ENCODE measurements around the gene SIK2.
"Not testable (repeated sequence)": the region's sequence is repeated elsewhere in the genome, so short reads cannot be mapped to it uniquely, and the experiment has no call there.

SIK2 gene

GRCh38 chr11:111631024-111631665 is 28.9 kb downstream of the SIK2 start:
- DNase-seq = no peak

GRCh38 chr11:111631666-111632039 is 29.4 kb downstream of the SIK2 start:
- no peak for DNase-seq

- no peak for DNase-seq
Measured at GRCh38 chr11:111632516-111633220, 30.4 kb downstream of the SIK2 start.

GRCh38 chr11:111633248-111633647 is 31.0 kb downstream of the SIK2 start:
- DNase-seq = no peak

GRCh38 chr11:111633756-111634362 is 31.6 kb downstream of the SIK2 start:
- DNase-seq = no peak

GRCh38 chr11:111634981-111635705 is 32.9 kb downstream of the SIK2 start:
- DNase-seq = no peak

- no peak for DNase-seq
Measured at GRCh38 chr11:111635706-111636045, 33.4 kb downstream of the SIK2 start.

- no peak for DNase-seq
Measured at GRCh38 chr11:111637885-111638284, 35.6 kb downstream of the SIK2 start.

- no peak for DNase-seq
Measured at GRCh38 chr11:111639226-111639925, 37.1 kb downstream of the SIK2 start.

- DNase-seq = no peak
Measured at GRCh38 chr11:111641339-111642015, 39.2 kb downstream of the SIK2 start.

- DNase-seq = no peak
Measured at GRCh38 chr11:111642542-111642941, 40.3 kb downstream of the SIK2 start.

- no peak for DNase-seq
Measured at GRCh38 chr11:111644922-111645321, 42.7 kb downstream of the SIK2 start.

GRCh38 chr11:111645657-111646316 is 43.5 kb downstream of the SIK2 start:
- no peak for DNase-seq

- DNase-seq = not testable (repeated sequence)
Measured at GRCh38 chr11:111651336-111651735, 49.1 kb downstream of the SIK2 start.

- no peak for DNase-seq
Measured at GRCh38 chr11:111652184-111652583, 49.9 kb downstream of the SIK2 start.

GRCh38 chr11:111654601-111655000 is 52.4 kb downstream of the SIK2 start:
- DNase-seq = no peak

- DNase-seq = no peak
Measured at GRCh38 chr11:111655924-111656323, 53.7 kb downstream of the SIK2 start.

- DNase-seq = not testable (repeated sequence)
Measured at GRCh38 chr11:111657905-111658304, 55.7 kb downstream of the SIK2 start.

GRCh38 chr11:111658493-111658892 is 56.2 kb downstream of the SIK2 start:
- not testable (repeated sequence) for DNase-seq

GRCh38 chr11:111659201-111660115 is 57.2 kb downstream of the SIK2 start:
- DNase-seq = no peak

GRCh38 chr11:111660822-111661221 is 58.6 kb downstream of the SIK2 start:
- DNase-seq = no peak

All from activated CD4-positive, alpha-beta T cell treated with anti-CD3 and anti-CD28 coated beads for 48 hours (primary cell).